WERI-Rb-1 (cell line): Measurements from ENCODE around the gene KLF3.
"Not testable (repeated sequence)": the region's sequence is repeated elsewhere in the genome, so short reads cannot be mapped to it uniquely, and the experiment has no call there.

Source experiments
- DNase-seq: peaks from one replicate; pipeline ENCODE4 v3.0.0-alpha.2; 2020
- H3K27ac ChIP-seq: fragments of 250-450 bp; sonication (Bioruptor Pico); 2 replicates; pipeline ENCODE4 v1.5.1; 2020; ENCODE audit warnings: mild to moderate bottlenecking, moderate library complexity
- H3K27me3 ChIP-seq: fragments of 250-450 bp; sonication (Bioruptor Pico); 2 replicates; pipeline ENCODE4 v1.5.1; 2021; ENCODE audit warnings: mild to moderate bottlenecking, low read depth, moderate library complexity; ENCODE audit not compliant: insufficient read depth, severe bottlenecking
- H3K36me3 ChIP-seq: fragments of 250-450 bp; sonication (Bioruptor Pico); 2 replicates; pipeline ENCODE4 v1.5.1; 2020; ENCODE audit warnings: mild to moderate bottlenecking, moderate library complexity
- H3K4me3 ChIP-seq: 2 replicates; pipeline ENCODE4 v1.5.1; 2011; ENCODE audit warnings: low read depth, mild to moderate bottlenecking, control low read depth, low read length
- H3K9me3 ChIP-seq: fragments of 250-450 bp; sonication (Bioruptor Pico); 2 replicates; pipeline ENCODE4 v1.5.1; 2021; ENCODE audit warnings: mild to moderate bottlenecking, moderate library complexity; ENCODE audit not compliant: severe bottlenecking
- CTCF ChIP-seq: IDR thresholded peaks from 2 replicates; pipeline ENCODE4 v1.5.1; 2011; ENCODE audit warnings: low read depth, mild to moderate bottlenecking, control low read depth, inconsistent platforms, low read length

Gene KLF3

DNA sequence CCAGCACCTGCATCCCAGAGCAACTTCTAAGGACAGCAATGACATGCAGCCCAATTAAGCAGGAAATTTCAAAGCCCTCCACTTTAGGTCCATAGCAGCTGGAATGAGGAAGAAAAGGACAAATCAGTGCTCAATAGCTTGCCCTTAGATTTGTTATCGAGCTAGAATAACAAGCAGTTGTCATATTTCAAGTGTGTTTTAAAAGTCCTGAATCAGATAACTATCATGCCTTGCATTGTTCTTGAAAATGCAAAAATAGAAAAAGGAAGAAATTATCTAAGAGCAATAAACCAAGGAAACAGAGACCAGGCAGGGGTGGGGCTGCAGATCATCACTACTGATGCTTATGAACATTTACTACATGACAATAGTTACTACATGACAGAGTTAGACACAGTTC, 43.9 kb upstream of the KLF3 start:
- DNase-seq: no peak
- Histone ChIP-seq H3K9me3 (no peaks in the 10 kb centered on the region), H3K27ac (no peak overlapping the region), H3K27me3 (no peaks in the 10 kb centered on the region), H3K36me3 (no peaks in the 10 kb centered on the region), H3K4me3 (no peak overlapping the region)
- no peak for TF ChIP-seq CTCF

DNA sequence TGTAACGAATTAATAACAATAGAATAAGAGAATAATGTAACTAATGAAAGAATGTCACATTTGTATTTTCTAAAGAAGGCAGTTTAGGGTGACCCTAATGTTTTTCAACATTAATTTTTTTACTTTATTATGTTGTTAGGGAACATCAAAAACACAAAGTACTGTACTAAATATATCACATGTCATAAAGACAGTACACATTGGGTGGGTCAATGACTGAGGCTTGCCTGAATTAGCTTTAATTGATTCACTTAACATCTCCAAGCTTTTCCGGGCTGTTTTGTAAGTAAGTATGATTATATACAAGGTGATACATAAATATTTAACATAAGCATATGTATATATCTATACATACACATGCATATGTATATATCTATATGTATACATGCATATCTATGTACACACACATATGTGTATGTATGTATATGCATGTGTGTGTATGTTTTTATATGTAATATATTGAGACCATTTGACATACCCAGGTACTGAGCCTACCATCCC, 43.4 kb upstream of the KLF3 start:
- no peak for DNase-seq
- H3K36me3 ChIP-seq: no peaks in the 10 kb centered on the region

DNA sequence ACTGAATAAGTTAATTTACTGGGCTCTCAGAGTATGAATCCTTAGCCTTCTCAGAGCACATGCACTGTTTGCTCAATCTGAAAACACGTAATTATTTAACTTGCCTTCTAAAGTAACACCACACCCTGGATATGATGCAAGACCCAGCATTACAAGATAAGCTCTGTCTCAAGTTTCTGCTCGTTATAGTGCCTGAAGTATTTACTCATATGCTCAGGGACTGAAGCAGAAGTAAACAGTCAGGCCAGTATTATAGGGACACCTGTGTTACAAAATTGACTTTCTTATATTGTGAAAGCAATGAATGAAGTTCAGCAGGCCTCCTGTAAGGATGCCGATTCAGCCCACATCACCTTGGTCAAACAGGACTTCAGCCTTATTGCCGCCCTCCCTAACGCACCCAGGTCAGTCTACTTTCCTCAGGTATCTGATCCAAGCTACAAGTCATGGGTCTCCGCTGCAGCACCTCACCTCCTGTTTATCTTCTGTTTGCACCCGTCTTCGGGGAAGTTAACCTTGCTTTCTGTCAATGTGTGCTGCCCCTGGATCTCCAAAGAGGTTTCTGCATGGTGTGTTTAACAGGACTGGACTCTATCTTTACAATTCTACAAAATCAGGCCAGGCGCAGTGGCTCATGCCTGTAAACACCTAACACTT, 42.8 kb upstream of the KLF3 start:
- Histone ChIP-seq H3K27ac (no peak overlapping the region), H3K27me3 (no peaks in the 10 kb centered on the region), H3K9me3 (no peaks in the 10 kb centered on the region), H3K4me3 (no peak overlapping the region), H3K36me3 (no peaks in the 10 kb centered on the region)
- TF ChIP-seq CTCF: no peak
- no peak for DNase-seq

More for the DNA sequence above, 43.4 kb upstream of the KLF3 start:
- H3K27ac ChIP-seq: no peak overlapping the region
- no peak for TF ChIP-seq CTCF
- no peaks in the 10 kb centered on the region for H3K27me3 ChIP-seq
- H3K9me3 ChIP-seq: no peaks in the 10 kb centered on the region
- H3K4me3 ChIP-seq: no peak overlapping the region

DNA sequence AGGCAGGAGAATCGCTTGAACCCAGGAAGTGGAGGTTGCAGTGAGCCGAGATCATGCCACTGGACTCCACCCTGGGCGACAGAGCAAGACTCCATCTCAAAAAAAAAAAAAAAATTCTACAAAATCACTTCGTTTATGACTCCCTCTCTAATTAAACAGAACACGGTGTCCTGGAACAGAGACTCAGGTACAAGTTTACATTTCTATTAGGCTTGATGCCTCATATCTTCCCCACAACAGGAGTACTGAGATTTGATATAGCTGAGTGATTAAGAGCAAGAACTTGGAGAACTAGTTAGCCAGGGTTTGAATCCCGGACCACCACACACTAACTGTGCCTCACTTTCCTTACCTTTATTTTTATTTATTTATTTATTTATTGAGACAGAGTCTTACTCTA, 42.2 kb upstream of the KLF3 start:
- TF ChIP-seq CTCF: no peak
- no peak for DNase-seq
- H3K27ac ChIP-seq: no peak overlapping the region

GRCh38 chr4:38622340-38622739, 41.7 kb upstream of the KLF3 start:
- not testable (repeated sequence) for H3K9me3 ChIP-seq, H3K27ac ChIP-seq, H3K27me3 ChIP-seq, H3K4me3 ChIP-seq, DNase-seq, H3K36me3 ChIP-seq

More for the DNA sequence above, 42.2 kb upstream of the KLF3 start:
- no peaks in the 10 kb centered on the region for H3K36me3 ChIP-seq
- no peaks in the 10 kb centered on the region for H3K27me3 ChIP-seq
- H3K4me3 ChIP-seq: no peak overlapping the region
- no peaks in the 10 kb centered on the region for H3K9me3 ChIP-seq

DNA sequence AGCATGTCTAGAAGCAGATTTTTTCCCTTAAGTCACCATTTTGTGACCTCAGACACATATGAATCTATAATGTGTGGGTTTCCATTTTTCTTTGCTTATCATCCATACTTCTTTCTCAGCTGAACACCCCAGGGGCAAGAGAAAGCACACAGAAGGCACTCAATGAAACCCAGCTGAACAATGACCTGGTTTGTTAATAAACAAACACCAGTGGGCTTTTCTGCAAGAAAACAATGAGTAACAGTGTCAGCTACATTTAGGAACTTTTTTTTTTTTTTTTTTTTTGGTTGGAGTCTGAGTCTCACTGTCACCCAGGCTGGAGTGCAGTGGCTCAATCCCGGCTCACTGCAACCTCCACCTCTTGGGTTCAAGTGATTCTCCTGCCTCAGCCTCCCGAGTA, 40.7 kb upstream of the KLF3 start:
- Histone ChIP-seq H3K9me3 (no peaks in the 10 kb centered on the region), H3K4me3 (no peak overlapping the region), H3K27me3 (no peaks in the 10 kb centered on the region), H3K27ac (no peak overlapping the region), H3K36me3 (no peaks in the 10 kb centered on the region)
- TF ChIP-seq CTCF: no peak
- DNase-seq: no peak
